ENCODE measurements around the gene ZBTB16.
"Not testable (repeated sequence)": the region's sequence is repeated elsewhere in the genome, so short reads cannot be mapped to it uniquely, and the experiment has no call there.

ZBTB16 gene

DNA sequence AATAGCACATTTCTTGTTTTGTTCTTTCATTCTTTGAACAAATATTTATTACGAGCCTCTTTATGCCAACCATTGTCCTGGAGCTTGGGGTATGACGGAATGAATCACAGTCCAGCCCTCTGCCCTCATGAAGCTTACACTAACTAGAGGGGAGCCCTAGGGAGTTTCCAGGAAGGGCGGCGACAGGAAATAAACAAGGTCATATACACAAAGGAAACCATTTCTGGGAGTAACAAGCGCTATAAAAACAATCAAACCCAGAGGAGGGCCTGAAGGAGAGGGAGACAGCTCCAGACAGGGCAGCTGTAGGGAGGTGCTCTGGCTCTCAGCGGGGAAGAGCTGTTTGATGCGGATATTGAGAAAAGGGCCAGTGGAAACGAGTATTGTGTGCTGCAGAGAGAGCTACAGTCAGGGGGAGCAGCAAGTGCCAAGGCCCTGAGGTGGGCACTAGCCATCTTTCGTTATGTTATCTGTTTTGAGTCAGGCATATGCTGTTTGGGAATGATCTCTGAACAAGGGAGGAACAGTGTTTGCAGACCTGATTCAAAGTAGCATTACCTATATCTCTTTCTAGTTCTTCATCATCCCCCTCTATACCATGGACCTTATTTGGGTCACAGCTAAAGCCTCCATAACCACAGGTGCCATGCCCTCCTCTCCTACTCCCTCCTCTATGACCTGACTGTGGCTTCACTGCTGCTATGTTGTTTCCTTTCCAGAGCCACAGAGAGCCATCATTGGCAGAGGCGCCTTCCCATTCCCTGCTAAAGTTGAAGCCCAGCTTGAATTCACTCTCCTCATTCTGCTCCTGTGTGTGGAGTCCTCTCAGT is 15.3 kb upstream of the ZBTB16 start:
- DNase-seq, result no peak

DNA sequence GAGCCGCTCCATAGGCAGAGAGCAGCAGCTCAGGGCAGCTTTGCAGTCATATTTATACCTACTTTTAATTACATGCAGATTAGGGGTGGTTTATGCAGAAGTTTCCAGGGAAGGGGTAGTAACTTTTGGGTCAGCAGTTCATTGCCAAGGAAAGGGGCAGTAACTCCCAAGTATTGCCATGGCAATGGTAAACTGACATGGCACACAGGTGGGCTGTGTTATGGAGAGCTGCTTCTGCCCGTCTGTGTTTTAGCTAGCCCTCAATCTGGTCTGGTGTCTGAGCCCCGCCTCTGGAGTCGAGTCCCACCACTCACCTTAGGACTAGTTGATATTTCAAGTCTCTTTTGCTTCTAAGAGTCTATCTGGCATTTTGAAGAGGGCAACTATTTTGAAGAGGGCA is 12.2 kb upstream of the ZBTB16 start:
- DNase-seq, result no peak

DNA sequence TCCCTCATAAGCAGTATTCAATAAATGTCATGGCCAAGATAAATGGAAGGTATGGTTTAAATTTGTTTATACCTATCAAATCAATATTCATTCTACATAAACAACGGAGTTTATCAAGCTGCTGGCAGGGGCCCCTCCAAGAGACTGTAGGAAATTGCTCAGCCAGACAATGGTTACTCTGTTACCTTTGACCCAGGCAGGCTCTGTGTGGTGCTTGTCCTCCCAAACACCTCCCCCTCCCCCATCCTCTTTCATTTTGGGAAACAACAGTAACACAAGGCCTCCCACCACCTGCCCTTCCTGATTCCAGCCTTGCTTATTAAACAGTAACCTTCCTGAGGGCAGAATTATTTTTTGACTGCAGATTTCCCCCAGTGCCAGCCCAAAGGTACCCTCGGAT is 10.5 kb upstream of the ZBTB16 start:
- no peak for DNase-seq

DNA sequence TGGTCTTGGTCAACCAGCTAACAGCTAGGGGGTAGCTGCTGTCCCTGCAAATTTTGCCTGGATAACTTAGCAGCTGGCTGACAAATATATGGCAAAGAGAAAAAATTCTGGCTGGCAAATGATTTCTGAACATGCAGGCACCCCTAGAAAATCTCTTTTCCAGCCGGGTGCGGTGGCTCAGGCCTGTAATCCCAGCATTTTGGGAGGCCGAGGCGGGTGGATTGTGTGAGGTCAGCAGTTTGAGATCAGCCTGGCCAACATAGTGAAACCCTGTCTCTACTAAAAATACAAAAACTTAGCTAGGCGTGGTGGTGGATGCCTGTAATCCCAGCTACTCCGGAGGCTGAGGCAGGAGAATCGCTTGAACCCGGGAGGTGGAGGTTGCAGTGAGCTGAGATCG is 9.7 kb upstream of the ZBTB16 start:
- DNase-seq, result not testable (repeated sequence)

DNA sequence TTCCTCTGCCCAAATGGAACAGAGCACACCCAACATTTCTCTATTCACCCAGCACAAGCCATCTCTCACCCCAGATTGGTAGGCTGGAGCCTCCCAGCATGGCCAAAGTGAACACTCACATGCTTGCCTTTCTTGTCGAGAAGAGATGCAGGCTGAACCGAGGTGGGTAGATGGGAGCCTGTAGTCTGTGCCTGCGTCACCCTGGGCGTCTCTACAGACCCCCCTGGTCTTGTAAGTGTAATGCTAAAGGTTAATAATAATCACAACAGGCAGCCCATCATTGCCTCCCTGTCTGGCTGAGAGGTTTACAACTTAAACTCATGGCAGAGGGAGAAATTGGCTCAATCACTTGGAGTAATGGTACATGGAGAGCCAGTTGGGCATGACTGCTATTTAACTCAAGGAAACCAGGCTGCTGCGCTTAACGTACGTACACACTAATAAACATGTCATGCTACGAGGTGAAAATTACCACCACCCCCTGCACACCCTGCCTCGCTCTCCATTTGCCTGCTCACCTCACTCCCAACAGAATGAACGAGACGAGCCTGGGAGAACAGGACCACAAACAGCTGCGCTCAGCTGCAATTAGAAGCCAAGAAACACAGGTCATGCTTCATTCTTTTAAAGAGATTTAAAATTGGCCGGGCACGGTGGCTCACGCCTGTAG is 9.1 kb upstream of the ZBTB16 start:
- no peak for DNase-seq

DNA sequence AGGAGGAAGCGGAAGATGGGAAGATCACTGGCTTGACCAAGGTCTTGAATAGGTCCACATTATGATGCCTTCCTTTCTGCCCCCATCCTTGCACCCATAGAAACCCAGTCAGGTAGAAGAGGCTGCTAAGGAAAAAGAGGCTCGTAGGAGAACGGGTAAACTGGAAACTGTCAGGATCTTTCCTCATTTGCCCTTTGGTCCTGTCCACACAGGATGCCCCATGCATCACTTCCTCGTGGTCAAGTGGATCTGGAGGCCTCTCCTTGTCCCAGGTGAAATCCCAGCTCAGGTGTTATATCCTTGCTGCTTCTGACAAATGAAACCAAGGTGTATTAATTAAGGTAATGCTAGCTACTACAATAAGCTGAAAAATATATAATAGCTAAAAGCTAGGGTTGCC is 8.0 kb upstream of the ZBTB16 start:
- no peak for DNase-seq

DNA sequence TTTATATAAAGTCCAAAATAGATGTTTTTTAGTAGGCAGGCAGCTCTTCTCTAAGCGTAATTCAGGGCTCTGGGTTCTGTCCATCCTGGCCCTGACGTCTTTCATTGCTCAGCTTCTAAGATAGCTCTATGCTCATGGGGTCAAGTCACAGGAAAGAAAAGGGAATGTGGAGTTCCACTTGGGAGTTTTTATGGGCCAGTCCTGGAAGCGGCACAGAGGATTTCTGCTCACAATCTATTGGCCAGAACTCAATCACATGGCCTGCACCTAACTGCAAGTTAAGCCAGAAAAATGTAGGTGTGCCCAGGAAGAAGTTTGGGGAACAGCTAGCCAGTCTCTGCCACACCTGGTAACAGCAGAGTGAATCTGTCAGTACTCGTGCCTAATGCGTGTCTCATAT is 7.4 kb upstream of the ZBTB16 start:
- no peak for DNase-seq

DNA sequence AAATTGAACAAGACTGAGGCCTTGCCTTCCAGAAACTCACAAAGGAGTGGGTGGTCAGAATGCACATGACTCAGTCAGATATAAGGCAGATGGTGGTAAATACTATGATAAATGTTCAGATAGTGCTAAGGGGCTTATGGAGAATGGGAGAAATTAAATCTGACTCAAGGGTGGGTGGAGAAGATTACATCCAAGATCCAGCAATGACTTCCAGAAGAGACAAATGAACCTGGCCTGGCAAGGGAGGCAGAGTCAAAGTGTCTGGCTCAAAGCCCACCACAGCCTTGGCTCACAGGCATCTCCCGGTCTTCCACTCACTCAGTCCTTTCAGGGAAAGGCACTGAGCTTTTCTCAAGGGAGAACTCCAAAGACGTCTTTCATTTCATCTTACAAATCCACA is 6.1 kb upstream of the ZBTB16 start:
- DNase-seq, result no peak

DNA sequence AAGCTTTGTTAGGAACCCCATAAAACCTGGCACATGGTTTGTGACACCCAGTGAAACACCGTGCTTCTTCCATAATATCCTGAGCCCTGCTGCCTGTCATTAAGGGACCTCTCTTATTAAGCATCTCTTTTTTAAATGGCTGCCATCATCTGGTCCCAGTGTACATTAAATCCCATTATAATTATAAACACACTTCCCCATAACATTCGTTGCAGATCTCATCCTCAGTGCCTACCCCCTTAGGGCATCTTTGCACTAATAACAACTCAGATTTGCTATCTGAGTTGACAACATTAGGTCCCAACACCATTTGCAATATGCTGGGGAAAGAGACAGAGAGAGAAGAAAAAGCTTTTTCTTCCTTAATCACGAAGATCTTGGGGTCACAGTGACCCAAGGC is 4.7 kb upstream of the ZBTB16 start:
- DNase-seq, result no peak

DNA sequence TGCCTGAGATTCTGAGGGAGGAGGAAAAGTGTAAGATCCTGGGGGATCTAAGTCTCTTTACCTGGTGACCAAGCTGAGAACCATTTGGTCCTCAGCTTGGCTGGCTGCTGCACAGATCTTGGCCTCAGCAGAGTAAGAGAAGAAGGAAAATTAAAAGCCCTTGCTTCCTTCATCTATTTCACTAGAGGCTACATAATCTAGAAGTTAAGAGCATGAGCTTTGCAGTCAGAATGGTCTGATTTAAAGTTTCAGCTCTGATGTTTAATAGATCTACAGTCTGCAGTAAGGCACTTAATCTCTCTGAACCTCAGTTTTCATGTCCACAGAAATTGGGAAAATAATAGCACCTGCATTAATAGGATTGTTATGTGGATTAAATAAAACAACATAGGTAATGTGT is 3.1 kb upstream of the ZBTB16 start:
- no peak for DNase-seq

DNA sequence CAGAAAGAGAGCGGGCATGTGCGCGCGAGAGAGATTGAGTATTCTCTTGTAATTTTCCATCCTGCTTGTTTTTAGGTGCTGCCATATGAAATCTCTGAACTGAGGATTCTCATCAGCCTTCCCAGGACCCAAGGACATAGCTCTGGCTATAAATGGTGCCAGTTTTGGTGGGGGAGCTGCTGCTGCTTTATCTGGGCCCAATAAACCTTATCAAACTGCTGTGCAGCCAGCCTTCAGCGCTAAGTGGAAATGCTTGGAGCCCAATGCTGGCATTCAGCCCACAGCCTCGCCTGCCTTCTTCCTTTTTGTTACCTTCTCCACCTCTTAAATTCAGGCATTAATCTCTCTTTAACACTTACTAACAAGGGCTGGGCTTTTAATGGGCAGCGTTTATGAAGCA is 2.4 kb upstream of the ZBTB16 start:
- DNase-seq, result peak; percentile 66

DNA sequence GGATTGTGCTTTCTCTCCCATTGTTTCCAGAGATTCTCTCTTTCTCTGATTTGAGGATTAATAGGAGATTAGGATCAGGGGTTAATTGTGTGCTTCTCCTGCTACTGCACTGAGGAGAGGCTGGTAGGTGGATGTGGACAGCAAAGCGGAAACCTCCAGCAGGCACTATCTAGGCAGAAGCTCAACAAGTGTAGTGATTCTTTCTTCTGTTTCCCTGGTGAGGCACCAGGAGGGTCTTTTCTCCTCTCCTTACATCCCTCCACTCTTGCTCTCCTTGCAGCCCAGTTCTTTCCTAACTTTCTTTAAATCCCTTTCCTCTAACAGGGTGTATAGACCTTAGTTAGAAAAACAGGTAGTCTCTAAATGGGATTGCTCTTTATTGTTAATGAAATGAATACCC is 1.9 kb upstream of the ZBTB16 start:
- peak; percentile 30 for DNase-seq

DNA sequence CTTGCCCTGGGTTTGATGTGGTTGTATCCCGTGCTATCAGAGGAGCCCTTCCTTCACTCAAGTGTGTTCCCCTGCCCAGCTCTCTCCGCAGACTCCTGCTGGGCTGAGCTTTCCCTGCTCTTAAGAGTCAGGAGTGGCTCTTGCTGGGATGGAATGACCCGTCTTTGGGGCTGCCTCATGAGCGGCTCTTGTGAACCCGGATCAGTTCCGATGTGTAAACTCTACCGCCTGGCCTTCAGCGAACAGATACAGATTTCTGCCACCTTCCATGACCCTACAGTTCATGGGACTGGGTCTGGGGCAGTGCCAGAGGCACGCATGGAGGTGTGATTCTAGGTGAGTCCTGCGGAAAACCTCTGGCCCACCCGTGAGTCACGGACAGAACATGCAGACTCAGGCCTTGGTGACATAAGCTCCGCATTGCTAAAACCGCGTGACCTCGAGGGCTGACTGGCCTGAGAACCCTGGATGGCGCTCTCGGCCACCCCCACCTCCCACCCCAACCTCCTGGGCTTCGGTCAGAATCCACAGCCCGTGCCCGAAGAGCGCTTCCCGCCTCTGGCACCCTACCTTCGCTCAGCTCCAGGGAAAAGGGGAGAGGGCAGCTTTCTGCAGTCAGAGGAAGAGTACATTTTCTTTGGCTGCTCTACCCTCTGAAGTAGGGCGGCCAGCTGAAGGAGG is 1.3 kb upstream of the ZBTB16 start:
- DNase-seq, result no peak

DNA sequence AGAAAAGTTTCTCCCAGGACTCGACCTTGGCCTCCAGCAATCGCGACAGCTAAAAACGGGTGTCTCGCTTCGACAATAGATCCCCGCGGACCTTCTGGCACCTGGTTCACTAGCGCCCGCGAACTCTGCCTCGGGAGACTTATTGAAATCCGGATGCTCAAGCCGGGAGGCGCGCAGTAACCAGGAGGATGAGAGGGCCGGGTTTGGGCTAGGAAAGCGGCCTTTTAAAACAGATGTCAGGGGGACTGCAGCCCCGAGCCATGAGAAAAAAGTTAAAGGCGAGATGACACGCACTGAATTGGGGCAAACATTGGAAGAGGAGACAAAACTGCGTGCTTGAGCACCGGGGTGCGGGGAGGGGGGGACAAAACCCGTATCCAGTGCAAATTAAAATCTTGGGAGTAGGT is 637 bp upstream of the ZBTB16 start:
- DNase-seq, result no peak

DNA sequence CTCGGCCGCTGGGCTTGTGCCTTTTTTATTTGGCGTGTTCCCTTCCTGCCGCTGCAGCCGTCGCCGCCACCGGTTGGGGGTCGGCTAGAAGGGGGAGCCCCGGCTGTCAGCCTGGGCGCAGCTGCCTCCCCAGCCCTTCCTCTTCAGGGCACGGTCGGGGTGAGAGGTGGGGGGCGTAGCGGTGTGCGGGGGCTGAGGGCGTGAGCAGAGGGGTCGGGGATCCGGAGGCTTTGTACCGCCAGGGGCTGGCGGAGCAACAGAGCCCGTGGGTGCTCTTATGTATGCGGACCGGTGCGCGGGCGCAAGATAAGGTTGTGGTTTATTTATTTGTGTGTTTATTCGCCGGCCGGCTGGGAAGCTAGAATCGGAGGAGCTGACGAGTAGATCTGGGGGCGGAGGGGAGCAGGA is 477 bp downstream of the ZBTB16 start:
- DNase-seq, result peak; percentile 96

DNA sequence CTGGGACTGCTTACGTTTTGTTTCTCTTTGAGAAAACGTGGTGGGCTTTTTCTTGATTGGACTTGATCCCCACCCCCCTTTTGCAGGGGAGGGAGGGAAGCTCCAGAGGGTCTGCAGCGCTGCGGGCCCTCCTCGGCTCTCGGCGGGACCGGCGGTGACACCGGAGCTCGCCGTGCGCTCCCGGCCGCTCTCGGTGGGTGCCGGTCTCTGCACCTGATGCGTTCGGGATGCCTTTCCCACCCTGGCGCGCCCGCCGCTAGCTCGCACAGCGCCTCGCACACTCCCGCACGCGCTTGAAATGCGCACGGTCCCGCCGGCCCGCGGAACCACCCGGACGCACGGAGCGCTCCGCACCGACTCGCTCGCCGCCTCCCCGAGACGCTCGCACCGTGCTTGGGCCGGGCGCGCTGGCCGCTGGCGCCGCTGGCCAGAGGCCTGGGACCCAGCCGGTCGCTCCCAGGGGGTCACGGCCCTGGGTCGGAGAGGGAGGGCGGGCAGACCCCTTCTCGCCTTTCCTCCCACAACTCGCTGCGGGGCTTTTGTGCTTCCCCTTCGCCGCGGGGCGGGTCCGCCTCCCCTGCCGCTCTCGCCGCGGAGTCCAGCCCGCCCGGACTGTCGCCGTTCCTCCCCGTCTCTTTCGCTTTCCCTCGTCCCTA is 1.0 kb downstream of the ZBTB16 start:
- DNase-seq, result peak; percentile 80

DNA sequence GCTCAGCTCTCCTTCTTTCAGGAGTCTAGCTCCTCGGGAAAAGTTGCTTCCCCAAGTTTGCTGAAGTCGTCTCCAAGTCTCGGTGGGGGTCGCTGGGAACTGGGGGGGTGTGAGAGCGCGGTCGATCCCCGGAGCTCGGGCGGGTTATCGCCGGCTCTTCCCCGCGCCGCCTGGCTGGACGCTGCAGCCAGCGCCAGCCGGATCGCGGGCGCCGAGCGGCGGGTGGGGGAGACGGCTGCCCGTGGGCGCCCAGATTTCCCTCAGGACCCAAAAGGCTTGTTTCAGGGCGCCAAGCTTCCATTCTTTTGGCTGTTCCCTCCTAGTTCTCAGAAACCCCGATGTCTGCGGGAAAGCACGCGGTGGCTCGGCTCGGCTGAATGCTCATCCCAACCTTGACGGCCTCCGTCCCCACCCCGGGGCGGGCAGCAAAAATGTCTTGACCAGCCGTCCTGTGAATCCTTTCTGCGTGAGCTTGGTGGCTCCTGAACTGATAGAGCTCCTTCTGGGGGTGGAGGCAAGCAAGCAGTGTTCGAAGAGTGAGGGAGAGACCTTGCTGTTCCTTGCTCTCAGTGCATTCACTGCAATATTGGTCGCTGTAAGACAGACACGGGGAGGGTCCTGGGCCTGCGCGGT is 1.7 kb downstream of the ZBTB16 start:
- DNase-seq, result peak; percentile 77

DNA sequence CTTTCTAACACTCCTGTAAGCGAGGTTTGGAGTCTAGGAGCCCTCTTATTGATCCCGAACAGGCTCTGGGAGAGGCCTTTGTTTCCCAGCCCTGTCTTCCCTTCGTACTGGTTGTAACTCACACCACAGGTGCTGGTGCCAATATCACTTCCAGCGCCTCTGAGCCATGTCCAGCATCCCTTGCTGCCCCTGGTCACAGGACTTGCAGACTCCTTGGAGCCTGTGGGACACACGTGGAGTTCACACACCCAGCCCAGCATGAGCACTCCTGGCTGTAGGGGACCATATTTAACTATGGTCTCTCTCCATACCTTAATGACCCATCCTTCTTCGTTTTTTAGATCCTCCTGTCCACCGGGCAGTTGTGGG is 2.2 kb downstream of the ZBTB16 start:
- DNase-seq, result no peak

DNA sequence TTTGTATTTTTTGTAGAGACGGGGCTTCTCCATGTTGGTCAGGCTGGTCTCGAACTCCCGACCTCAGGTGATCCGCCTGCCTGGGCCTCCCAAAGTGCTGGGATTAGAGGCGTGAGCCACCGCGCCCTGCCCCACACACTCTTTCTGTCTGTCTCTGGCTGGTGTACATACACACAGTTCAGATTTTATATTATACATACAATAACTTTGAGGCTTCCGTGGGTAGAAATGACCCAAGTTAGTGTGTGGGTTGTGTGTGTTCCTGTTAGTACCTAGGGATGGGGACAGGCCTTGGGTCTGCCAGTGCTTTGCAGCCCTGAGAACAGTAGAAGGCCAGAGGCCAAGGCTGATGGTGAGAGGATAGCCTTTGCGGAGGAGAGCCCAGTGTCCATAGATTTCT is 2.8 kb downstream of the ZBTB16 start:
- no peak for DNase-seq

DNA sequence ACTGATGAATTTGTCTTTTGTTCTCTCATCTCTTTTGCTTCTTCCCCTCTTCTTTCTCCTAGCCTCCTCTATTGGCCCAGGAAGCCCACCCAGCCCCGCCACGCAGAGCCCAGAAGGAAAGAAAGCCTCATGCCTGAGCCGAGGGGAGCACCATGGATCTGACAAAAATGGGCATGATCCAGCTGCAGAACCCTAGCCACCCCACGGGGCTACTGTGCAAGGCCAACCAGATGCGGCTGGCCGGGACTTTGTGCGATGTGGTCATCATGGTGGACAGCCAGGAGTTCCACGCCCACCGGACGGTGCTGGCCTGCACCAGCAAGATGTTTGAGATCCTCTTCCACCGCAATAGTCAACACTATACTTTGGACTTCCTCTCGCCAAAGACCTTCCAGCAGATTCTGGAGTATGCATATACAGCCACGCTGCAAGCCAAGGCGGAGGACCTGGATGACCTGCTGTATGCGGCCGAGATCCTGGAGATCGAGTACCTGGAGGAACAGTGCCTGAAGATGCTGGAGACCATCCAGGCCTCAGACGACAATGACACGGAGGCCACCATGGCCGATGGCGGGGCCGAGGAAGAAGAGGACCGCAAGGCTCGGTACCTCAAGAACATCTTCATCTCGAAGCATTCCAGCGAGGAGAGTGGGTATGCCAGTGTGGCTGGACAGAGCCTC is 3.8 kb downstream of the ZBTB16 start:
- no peak for DNase-seq

DNA sequence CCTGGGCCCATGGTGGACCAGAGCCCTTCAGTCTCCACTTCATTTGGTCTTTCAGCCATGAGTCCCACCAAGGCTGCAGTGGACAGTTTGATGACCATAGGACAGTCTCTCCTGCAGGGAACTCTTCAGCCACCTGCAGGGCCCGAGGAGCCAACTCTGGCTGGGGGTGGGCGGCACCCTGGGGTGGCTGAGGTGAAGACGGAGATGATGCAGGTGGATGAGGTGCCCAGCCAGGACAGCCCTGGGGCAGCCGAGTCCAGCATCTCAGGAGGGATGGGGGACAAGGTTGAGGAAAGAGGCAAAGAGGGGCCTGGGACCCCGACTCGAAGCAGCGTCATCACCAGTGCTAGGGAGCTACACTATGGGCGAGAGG is 4.3 kb downstream of the ZBTB16 start:
- DNase-seq, result no peak

DNA sequence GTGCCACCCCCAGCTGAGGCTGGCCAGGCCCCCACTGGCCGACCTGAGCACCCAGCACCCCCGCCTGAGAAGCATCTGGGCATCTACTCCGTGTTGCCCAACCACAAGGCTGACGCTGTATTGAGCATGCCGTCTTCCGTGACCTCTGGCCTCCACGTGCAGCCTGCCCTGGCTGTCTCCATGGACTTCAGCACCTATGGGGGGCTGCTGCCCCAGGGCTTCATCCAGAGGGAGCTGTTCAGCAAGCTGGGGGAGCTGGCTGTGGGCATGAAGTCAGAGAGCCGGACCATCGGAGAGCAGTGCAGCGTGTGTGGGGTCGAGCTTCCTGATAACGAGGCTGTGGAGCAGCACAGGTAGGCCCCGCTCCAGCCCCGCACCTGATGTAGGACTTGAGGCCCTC is 4.7 kb downstream of the ZBTB16 start:
- DNase-seq, result no peak

DNA sequence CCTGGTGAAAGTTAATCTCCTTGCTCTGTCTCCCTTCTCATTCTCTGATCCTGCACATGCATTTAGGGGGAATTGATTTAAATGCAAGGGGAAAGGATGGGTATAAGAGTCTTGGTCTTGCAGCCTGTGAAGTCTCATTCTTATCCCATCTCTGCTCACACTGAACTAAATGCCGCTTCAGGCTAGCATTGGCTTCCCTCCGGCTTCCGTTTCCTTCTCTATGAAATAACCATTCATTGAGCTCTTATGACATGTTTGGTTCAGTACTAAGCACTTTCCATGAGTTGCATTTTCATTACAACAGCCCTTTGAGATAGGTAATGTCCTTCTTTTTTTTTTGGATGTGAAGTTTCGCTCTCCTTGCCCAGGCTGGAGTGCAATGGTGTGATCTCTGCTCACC is 5.6 kb downstream of the ZBTB16 start:
- no peak for DNase-seq
